HEK293 (cell line): ENCODE measurements around the gene PDZD2.

Source experiments
- CTCF ChIA-PET: fragments of 350-600 bp; formaldehyde crosslinking; extraction: SDS; loops from one replicate; lab custom pipeline; 2021; ENCODE audit warnings: antibody characterized with exemption; lab: Yijun Ruan, JAX
- POLR2A ChIA-PET: fragments of 300-600 bp; formaldehyde crosslinking; extraction: SDS; loops from one replicate; lab custom pipeline; 2020; ENCODE audit warnings: antibody characterized with exemption, inconsistent platforms; lab: Yijun Ruan, JAX
- H3K27ac ChIP-seq: fragments of 200-500 bp; sonication (Bioruptor generic); 2 replicates; pipeline ENCODE4 v1.5.1; 2014; ENCODE audit warnings: low read depth, low read length, control low read depth, inconsistent platforms; ENCODE audit errors: extremely low read depth
- H3K36me3 ChIP-seq, 2 experiments: fragments of 200-500 bp in 1 of 2; sonication (Bioruptor generic) in 1 of 2; 1 replicate in 1 of 2; 2 replicates in 1 of 2; pipeline ENCODE4 v1.5.1; 2014 to 2017; ENCODE audit warnings: inconsistent platforms in 2 of 2, low read length in 2 of 2; ENCODE audit not compliant: control insufficient read depth in 2 of 2, insufficient read depth in 1 of 2
- H3K4me1 ChIP-seq: fragments of 200-500 bp; sonication (Bioruptor generic); 2 replicates; pipeline ENCODE4 v1.5.1; 2014; ENCODE audit warnings: mild to moderate bottlenecking, low read length, inconsistent platforms; ENCODE audit not compliant: control insufficient read depth, insufficient read depth
- H3K4me3 ChIP-seq: 2 replicates; pipeline ENCODE4 v1.5.1; 2011; ENCODE audit warnings: low read depth, mild to moderate bottlenecking, control low read depth, low read length, moderate library complexity
- H3K9me3 ChIP-seq: fragments of 200-500 bp; sonication (Bioruptor generic); 2 replicates; pipeline ENCODE4 v1.5.1; 2014; ENCODE audit warnings: low read depth, low read length, inconsistent platforms; ENCODE audit not compliant: control insufficient read depth, insufficient read depth
- EGR2 ChIP-seq: fragments of 450-650 bp; formaldehyde crosslinking; IDR thresholded peaks from 2 replicates; pipeline ENCODE4 v1.5.1; 2016; ENCODE audit warnings: low read depth, missing biosample characterization, missing genetic modification characterization
- GLI2 ChIP-seq: fragments of 450-650 bp; formaldehyde crosslinking; IDR thresholded peaks from 2 replicates; pipeline ENCODE4; 2017; ENCODE audit warnings: missing biosample characterization, missing genetic modification characterization, low read depth, borderline replicate concordance
- KLF16 ChIP-seq: fragments of 450-650 bp; formaldehyde crosslinking; IDR thresholded peaks from 2 replicates; pipeline ENCODE4 v1.5.1; 2017; ENCODE audit warnings: missing biosample characterization, missing genetic modification characterization
- KLF8 ChIP-seq: fragments of 450-650 bp; formaldehyde crosslinking; IDR thresholded peaks from 2 replicates; pipeline ENCODE4 v1.5.1; 2016; ENCODE audit warnings: missing biosample characterization, missing genetic modification characterization
- OVOL3 ChIP-seq: fragments of 450-650 bp; formaldehyde crosslinking; IDR thresholded peaks from 2 replicates; pipeline ENCODE4 v1.5.1; 2016; ENCODE audit warnings: missing biosample characterization, missing genetic modification characterization
- REPIN1 ChIP-seq: fragments of 450-650 bp; formaldehyde crosslinking; IDR thresholded peaks from 2 replicates; pipeline ENCODE4 v1.5.1; 2017; ENCODE audit warnings: missing biosample characterization, missing genetic modification characterization, low read depth
- ZFHX2 ChIP-seq: fragments of 450-650 bp; formaldehyde crosslinking; conservative IDR thresholded peaks from 2 replicates; pipeline ENCODE4 v1.5.1; 2016; ENCODE audit warnings: missing biosample characterization, missing genetic modification characterization
- ZFP41 ChIP-seq: fragments of 450-650 bp; formaldehyde crosslinking; IDR thresholded peaks from 2 replicates; pipeline ENCODE4 v1.5.1; 2016; ENCODE audit warnings: missing biosample characterization, missing genetic modification characterization, borderline replicate concordance
- ZIC2 ChIP-seq: fragments of 450-650 bp; formaldehyde crosslinking; IDR thresholded peaks from 2 replicates; pipeline ENCODE4 v1.5.1; 2016; ENCODE audit warnings: missing biosample characterization, missing genetic modification characterization
- ZNF121 ChIP-seq: fragments of 450-650 bp; formaldehyde crosslinking; IDR thresholded peaks from 2 replicates; pipeline ENCODE4 v1.5.1; 2016; ENCODE audit warnings: missing biosample characterization, missing genetic modification characterization
- ZNF302 ChIP-seq: fragments of 450-650 bp; formaldehyde crosslinking; IDR thresholded peaks from 2 replicates; pipeline ENCODE4 v1.5.1; 2016; ENCODE audit warnings: missing biosample characterization, missing genetic modification characterization, low read depth
- ZNF37A ChIP-seq: fragments of 450-650 bp; IDR thresholded peaks from 2 replicates; pipeline ENCODE4 v1.5.1; 2018; ENCODE audit warnings: missing biosample characterization, missing genetic modification characterization
- ZNF473 ChIP-seq: fragments of 450-650 bp; formaldehyde crosslinking; IDR thresholded peaks from 2 replicates; pipeline ENCODE4 v1.5.1; 2017; ENCODE audit warnings: missing biosample characterization, missing genetic modification characterization
- ZNF623 ChIP-seq: fragments of 450-650 bp; formaldehyde crosslinking; IDR thresholded peaks from 2 replicates; pipeline ENCODE4 v1.5.1; 2016; ENCODE audit warnings: missing biosample characterization, missing genetic modification characterization
- ZNF664 ChIP-seq: fragments of 450-650 bp; formaldehyde crosslinking; IDR thresholded peaks from 2 replicates; pipeline ENCODE4 v1.5.1; 2016; ENCODE audit warnings: missing biosample characterization, missing genetic modification characterization
- ZNF701 ChIP-seq: fragments of 450-650 bp; formaldehyde crosslinking; IDR thresholded peaks from 2 replicates; pipeline ENCODE4 v1.5.1; 2016; ENCODE audit warnings: missing biosample characterization, missing genetic modification characterization
- ZNF843 ChIP-seq: fragments of 450-650 bp; formaldehyde crosslinking; IDR thresholded peaks from 2 replicates; pipeline ENCODE4 v1.5.1; 2016; ENCODE audit warnings: missing biosample characterization, missing genetic modification characterization
- TF ChIP-seq, protein P1 (sequence below): fragments of 450-650 bp; formaldehyde crosslinking; IDR thresholded peaks from 2 replicates; pipeline ENCODE4 v1.5.1; 2016; ENCODE audit warnings: missing biosample characterization, missing genetic modification characterization
- TF ChIP-seq, protein P2 (sequence below): fragments of 450-650 bp; formaldehyde crosslinking; optimal IDR thresholded peaks from 2 replicates; pipeline ENCODE3; 2016; ENCODE audit warnings: missing biosample characterization, mild to moderate bottlenecking, missing genetic modification characterization

The PDZD2 gene

GRCh38 chr5:32138839-32139493 is 500.0 kb downstream of the PDZD2 start:
- Histone ChIP-seq H3K4me3 (no peak overlapping the region), H3K4me1 (peaks cover 11% of the 10 kb centered on the region; the same call in 1 of the 2 replicates), H3K36me3 (peaks cover 20 to 26% of the 10 kb centered on the region in 2 experiments), H3K9me3 (no peaks in the 10 kb centered on the region), H3K27ac (no peak overlapping the region)
- POLR2A ChIA-PET = no interaction called here
- CTCF ChIA-PET = no interaction called here
- TF ChIP-seq ZFHX2 (tag by site-specific recombination) = peak; percentile 62
- TF ChIP-seq EGR2 (tag by site-specific recombination) = peak; percentile 59
- TF ChIP-seq ZNF623 (tag by site-specific recombination) = no peak
- TF ChIP-seq ZNF701 (tag by site-specific recombination) = no peak

GRCh38 chr5:32143617-32144377 is 504.9 kb downstream of the PDZD2 start:
- peaks cover 46% of the 10 kb centered on the region for H3K4me1 ChIP-seq
- no peak overlapping the region for H3K27ac ChIP-seq
- H3K36me3 ChIP-seq = peaks cover 6 to 7% of the 10 kb centered on the region in 2 experiments; a peak in 2 of 3 replicates
- ChIA-PET CTCF (no interaction called here), POLR2A (no interaction called here)
- H3K9me3 ChIP-seq = no peaks in the 10 kb centered on the region
- no peak for TF ChIP-seq OVOL3 (tag by site-specific recombination)
- TF ChIP-seq ZNF843 (tag by site-specific recombination) = 0 out of 2 replicates have a peak, but pooled peaks have one; percentile 15
- TF ChIP-seq, protein P1, sequence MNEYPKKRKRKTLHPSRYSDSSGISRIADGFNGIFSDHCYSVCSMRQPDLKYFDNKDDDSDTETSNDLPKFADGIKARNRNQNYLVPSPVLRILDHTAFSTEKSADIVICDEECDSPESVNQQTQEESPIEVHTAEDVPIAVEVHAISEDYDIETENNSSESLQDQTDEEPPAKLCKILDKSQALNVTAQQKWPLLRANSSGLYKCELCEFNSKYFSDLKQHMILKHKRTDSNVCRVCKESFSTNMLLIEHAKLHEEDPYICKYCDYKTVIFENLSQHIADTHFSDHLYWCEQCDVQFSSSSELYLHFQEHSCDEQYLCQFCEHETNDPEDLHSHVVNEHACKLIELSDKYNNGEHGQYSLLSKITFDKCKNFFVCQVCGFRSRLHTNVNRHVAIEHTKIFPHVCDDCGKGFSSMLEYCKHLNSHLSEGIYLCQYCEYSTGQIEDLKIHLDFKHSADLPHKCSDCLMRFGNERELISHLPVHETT (tag by site-specific recombination) = no peak
- TF ChIP-seq REPIN1 (tag by site-specific recombination) = no peak
- H3K4me3 ChIP-seq = no peak overlapping the region

GRCh38 chr5:32144378-32145207 is 505.7 kb downstream of the PDZD2 start:
- ChIA-PET POLR2A (interaction anchor here (1.0 kb wide), 1 partner anchor 30 kb away, joined by 4 read pairs; the partner anchor contains the start of gene GOLPH3), CTCF (interaction anchor here (0.6 kb wide), 1 partner anchor 616 kb away, joined by 4 read pairs; no protein-coding TSS in a partner anchor)
- Histone ChIP-seq H3K4me3 (no peak overlapping the region), H3K36me3 (peaks cover 2 to 6% of the 10 kb centered on the region in 2 experiments; a peak in 2 of 3 replicates), H3K9me3 (no peaks in the 10 kb centered on the region), H3K27ac (no peak overlapping the region; the same call in 1 of the 2 replicates), H3K4me1 (peaks cover 53% of the 10 kb centered on the region)
- TF ChIP-seq ZNF302 (tag by site-specific recombination) (no peak), ZNF121 (peak; percentile 97), ZNF37A (no peak), KLF16 (tag by site-specific recombination) (no peak)

DNA sequence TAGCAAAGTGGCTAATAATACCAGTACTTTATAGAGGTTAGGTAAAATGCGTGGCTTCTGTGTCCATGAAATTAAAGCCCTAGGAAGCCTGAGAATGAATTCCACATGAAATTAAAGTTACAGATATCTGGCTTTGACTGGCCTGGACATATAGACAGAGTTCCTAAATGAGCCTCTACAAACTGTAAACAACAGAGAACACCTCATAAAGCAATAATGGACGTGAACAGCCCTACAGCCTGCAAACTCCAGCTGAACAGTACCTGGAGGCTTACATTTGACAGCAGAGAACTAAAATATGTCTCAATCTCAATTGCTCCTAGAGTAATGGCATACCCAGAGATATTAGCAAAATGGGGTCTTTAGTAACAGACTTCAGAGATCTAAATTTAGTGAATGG is 506.4 kb downstream of the PDZD2 start:
- ChIA-PET POLR2A (interaction anchor here (1.0 kb wide), 1 partner anchor 29 kb away, joined by 4 read pairs; the partner anchor contains the start of gene GOLPH3), CTCF (no interaction called here)
- no peak overlapping the region; the same call in 1 of the 2 replicates for H3K27ac ChIP-seq

More for the DNA sequence above, 506.4 kb downstream of the PDZD2 start:
- TF ChIP-seq ZNF664 (peak; percentile 33; the same call in 1 of the 2 replicates), KLF8 (tag by site-specific recombination) (no peak), GLI2 (no peak), ZNF473 (tag by site-specific recombination) (no peak), ZIC2 (tag by site-specific recombination) (no peak), ZFP41 (tag by site-specific recombination) (no peak)
- TF ChIP-seq, protein P2, sequence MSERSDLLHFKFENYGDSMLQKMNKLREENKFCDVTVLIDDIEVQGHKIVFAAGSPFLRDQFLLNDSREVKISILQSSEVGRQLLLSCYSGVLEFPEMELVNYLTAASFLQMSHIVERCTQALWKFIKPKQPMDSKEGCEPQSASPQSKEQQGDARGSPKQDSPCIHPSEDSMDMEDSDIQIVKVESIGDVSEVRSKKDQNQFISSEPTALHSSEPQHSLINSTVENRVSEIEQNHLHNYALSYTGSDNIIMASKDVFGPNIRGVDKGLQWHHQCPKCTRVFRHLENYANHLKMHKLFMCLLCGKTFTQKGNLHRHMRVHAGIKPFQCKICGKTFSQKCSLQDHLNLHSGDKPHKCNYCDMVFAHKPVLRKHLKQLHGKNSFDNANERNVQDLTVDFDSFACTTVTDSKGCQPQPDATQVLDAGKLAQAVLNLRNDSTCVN (tag by site-specific recombination) = no peak
- Histone ChIP-seq H3K9me3 (no peaks in the 10 kb centered on the region), H3K36me3 (peaks cover 2 to 6% of the 10 kb centered on the region in 2 experiments; a peak in 2 of 3 replicates), H3K4me3 (no peak overlapping the region), H3K4me1 (peaks cover 51% of the 10 kb centered on the region)
